Measurements from ENCODE around the gene MAP3K4. TPM values are rescaled to one million over a fixed set of nuclear protein-coding genes. Genes with fewer than 3 reads are reported as not detected.
"Not testable (repeated sequence)": the region's sequence is repeated elsewhere in the genome, so short reads cannot be mapped to it uniquely, and the experiment has no call there.

MAP3K4 gene
- total RNA-seq, 1 donor from 2014 or later, result 84.3 TPM

- H3K27me3 Mint-ChIP-seq (ENCODE audit: low read depth), result no peaks in the 10 kb centered on the region
- DNase-seq (ENCODE audit: low read depth, low spot score), result no peak
- no peak overlapping the region for H3K4me3 Mint-ChIP-seq
- peaks cover 13% of the 10 kb centered on the region for H3K4me1 Mint-ChIP-seq
- no peak overlapping the region for H3K27ac Mint-ChIP-seq (ENCODE audit: unreplicated experiment)
- H3K9me3 Mint-ChIP-seq, result peaks cover 8% of the 10 kb centered on the region
- H3K36me3 Mint-ChIP-seq (ENCODE audit: low read depth), result peaks cover 13% of the 10 kb centered on the region
- no peak for TF ChIP-seq CTCF (conservative IDR thresholded peaks at IDR 0.05)
These were observed 12.4 kb upstream of the MAP3K4 start for GRCh38 chr6:160979061-160979708.

- not testable (repeated sequence) for DNase-seq (ENCODE audit: low read depth, low spot score); H3K4me1 Mint-ChIP-seq; H3K27me3 Mint-ChIP-seq (ENCODE audit: low read depth); H3K4me3 Mint-ChIP-seq; H3K27ac Mint-ChIP-seq (ENCODE audit: unreplicated experiment)
- H3K36me3 Mint-ChIP-seq (ENCODE audit: low read depth), result peaks cover 17% of the 10 kb centered on the region
- H3K9me3 Mint-ChIP-seq, result peaks cover 14% of the 10 kb centered on the region
These were observed 8.1 kb upstream of the MAP3K4 start for GRCh38 chr6:160983377-160983948.

- no peak for DNase-seq (ENCODE audit: low read depth, low spot score)
- peaks cover 14% of the 10 kb centered on the region for H3K9me3 Mint-ChIP-seq
- peaks cover 16% of the 10 kb centered on the region for H3K36me3 Mint-ChIP-seq (ENCODE audit: low read depth)
- TF ChIP-seq CTCF (conservative IDR thresholded peaks at IDR 0.05), result no peak
- no peak overlapping the region for H3K4me3 Mint-ChIP-seq
- H3K27ac Mint-ChIP-seq (ENCODE audit: unreplicated experiment), result no peak overlapping the region
- H3K4me1 Mint-ChIP-seq, result peaks cover 9% of the 10 kb centered on the region
- H3K27me3 Mint-ChIP-seq (ENCODE audit: low read depth), result no peaks in the 10 kb centered on the region
These were observed 4.7 kb upstream of the MAP3K4 start for GRCh38 chr6:160986851-160987250.

GRCh38 chr6:160987265-160987664 lies 4.3 kb upstream of the MAP3K4 start:
- TF ChIP-seq CTCF (conservative IDR thresholded peaks at IDR 0.05), result no peak
- DNase-seq (ENCODE audit: low read depth, low spot score), result no peak
- no peak overlapping the region for H3K4me3 Mint-ChIP-seq
- peaks cover 14% of the 10 kb centered on the region for H3K9me3 Mint-ChIP-seq
- H3K36me3 Mint-ChIP-seq (ENCODE audit: low read depth), result peaks cover 14% of the 10 kb centered on the region
- H3K27me3 Mint-ChIP-seq (ENCODE audit: low read depth), result no peaks in the 10 kb centered on the region
- H3K4me1 Mint-ChIP-seq, result peaks cover 10% of the 10 kb centered on the region
- no peak overlapping the region for H3K27ac Mint-ChIP-seq (ENCODE audit: unreplicated experiment)

- H3K27me3 Mint-ChIP-seq (ENCODE audit: low read depth), result no peaks in the 10 kb centered on the region
- no peak for DNase-seq (ENCODE audit: low read depth, low spot score)
- no peaks in the 10 kb centered on the region for H3K9me3 Mint-ChIP-seq
- no peaks in the 10 kb centered on the region for H3K36me3 Mint-ChIP-seq (ENCODE audit: low read depth)
- TF ChIP-seq CTCF (conservative IDR thresholded peaks at IDR 0.05), result no peak
- peak overlapping the region; percentile 95 for H3K27ac Mint-ChIP-seq (ENCODE audit: unreplicated experiment)
- peaks cover 40% of the 10 kb centered on the region for H3K4me1 Mint-ChIP-seq
- peak overlapping the region; percentile 92 for H3K4me3 Mint-ChIP-seq
These were observed 643 bp upstream of the MAP3K4 start for GRCh38 chr6:160990847-160991405.

All from neural crest cell (in vitro differentiated cells).